Measurements from ENCODE around the gene LRRC51.
A peak's percentile ranks its signal among the peaks of the same experiment; 100 is the strongest.

LRRC51 gene

GRCh38 chr11:72112143-72112977 lies 31.7 kb downstream of the LRRC51 start, which contains the start of gene ANAPC15:
Gene ANAPC15, minus strand, starts transcription at chr11:72112695. Its CDS starts 1,419 bp downstream, at chr11:72111276.
- peaks cover 18% of the 10 kb centered on the region for H3K27me3 ChIP-seq (ENCODE audit: insufficient read depth, low read length, poor library complexity, severe bottlenecking)
- H3K79me2 ChIP-seq (ENCODE audit: insufficient read depth, low read length) = peaks cover 9% of the 10 kb centered on the region; the same call in 1 of the 2 replicates
- H3F3A ChIP-seq (ENCODE audit: low read depth) = no peaks in the 10 kb centered on the region
- H3K9me2 ChIP-seq (replicated peaks; ENCODE audit: low read depth, low read length) = no peaks in the 10 kb centered on the region
- TF ChIP-seq CTCF (conservative IDR thresholded peaks at IDR 0.05; ENCODE audit: low read length) = no peak
- no peak for TF ChIP-seq EZH2phosphoT487 (IDR thresholded peaks at IDR 0.05; ENCODE audit: borderline replicate concordance)
- H3K4me1 ChIP-seq (ENCODE audit: insufficient read depth, low read length, poor library complexity, severe bottlenecking) = peaks cover 16% of the 10 kb centered on the region
- H4K20me1 ChIP-seq (ENCODE audit: insufficient read depth, low read length, poor library complexity, severe bottlenecking) = no peaks in the 10 kb centered on the region
- peak within 1 kb of the TSS; percentile 87 for H2AFZ ChIP-seq (ENCODE audit: low read length)
- no peaks in the 10 kb centered on the region for H3K36me3 ChIP-seq (ENCODE audit: insufficient read depth, low read length)
- H3K9me3 ChIP-seq (ENCODE audit: insufficient read depth, low read depth, low read length) = no peaks in the 10 kb centered on the region
- H3K9ac ChIP-seq (ENCODE audit: low read depth, low read length, poor library complexity, severe bottlenecking) = peak within 1 kb of the TSS; percentile 94
- H3K4me2 ChIP-seq (ENCODE audit: low read depth, low read length, poor library complexity, severe bottlenecking) = peak within 1 kb of the TSS; percentile 97
- H3K4me3 ChIP-seq (ENCODE audit: low read length, poor library complexity, severe bottlenecking) = peak within 1 kb of the TSS; percentile 95

- Histone ChIP-seq H3K36me3 (ENCODE audit: insufficient read depth, low read length) (no peaks in the 10 kb centered on the region), H2AFZ (ENCODE audit: low read length) (peak overlapping the region; percentile 87), H3K9me2 (replicated peaks; ENCODE audit: low read depth, low read length) (no peaks in the 10 kb centered on the region), H3K79me2 (ENCODE audit: insufficient read depth, low read length) (peaks cover 9% of the 10 kb centered on the region; the same call in 1 of the 2 replicates), H3K9me3 (ENCODE audit: insufficient read depth, low read depth, low read length) (no peaks in the 10 kb centered on the region), H3F3A (ENCODE audit: low read depth) (no peaks in the 10 kb centered on the region), H3K9ac (ENCODE audit: low read depth, low read length, poor library complexity, severe bottlenecking) (peak overlapping the region; percentile 94), H3K27me3 (ENCODE audit: insufficient read depth, low read length, poor library complexity, severe bottlenecking) (peaks cover 18% of the 10 kb centered on the region), H3K4me1 (ENCODE audit: insufficient read depth, low read length, poor library complexity, severe bottlenecking) (peaks cover 16% of the 10 kb centered on the region), H4K20me1 (ENCODE audit: insufficient read depth, low read length, poor library complexity, severe bottlenecking) (no peaks in the 10 kb centered on the region), H3K4me3 (ENCODE audit: low read length, poor library complexity, severe bottlenecking) (peak overlapping the region; percentile 95), H3K4me2 (ENCODE audit: low read depth, low read length, poor library complexity, severe bottlenecking) (peak overlapping the region; percentile 97)
- TF ChIP-seq CTCF (conservative IDR thresholded peaks at IDR 0.05; ENCODE audit: low read length) = no peak
- TF ChIP-seq EZH2phosphoT487 (IDR thresholded peaks at IDR 0.05; ENCODE audit: borderline replicate concordance) = no peak
These were observed 32.5 kb downstream of the LRRC51 start for GRCh38 chr11:72112978-72113808.

- Histone ChIP-seq H3F3A (ENCODE audit: low read depth) (no peaks in the 10 kb centered on the region), H3K9me3 (ENCODE audit: insufficient read depth, low read depth, low read length) (no peaks in the 10 kb centered on the region), H3K4me1 (ENCODE audit: insufficient read depth, low read length, poor library complexity, severe bottlenecking) (peaks cover 16% of the 10 kb centered on the region), H3K4me3 (ENCODE audit: low read length, poor library complexity, severe bottlenecking) (no peak overlapping the region), H3K36me3 (ENCODE audit: insufficient read depth, low read length) (no peaks in the 10 kb centered on the region), H3K79me2 (ENCODE audit: insufficient read depth, low read length) (peaks cover 9% of the 10 kb centered on the region; the same call in 1 of the 2 replicates), H3K9me2 (replicated peaks; ENCODE audit: low read depth, low read length) (no peaks in the 10 kb centered on the region), H4K20me1 (ENCODE audit: insufficient read depth, low read length, poor library complexity, severe bottlenecking) (no peaks in the 10 kb centered on the region), H2AFZ (ENCODE audit: low read length) (no peak overlapping the region), H3K27me3 (ENCODE audit: insufficient read depth, low read length, poor library complexity, severe bottlenecking) (peaks cover 18% of the 10 kb centered on the region), H3K9ac (ENCODE audit: low read depth, low read length, poor library complexity, severe bottlenecking) (no peak overlapping the region), H3K4me2 (ENCODE audit: low read depth, low read length, poor library complexity, severe bottlenecking) (no peak overlapping the region)
- TF ChIP-seq CTCF (conservative IDR thresholded peaks at IDR 0.05; ENCODE audit: low read length) = no peak
- TF ChIP-seq EZH2phosphoT487 (IDR thresholded peaks at IDR 0.05; ENCODE audit: borderline replicate concordance) = no peak
These were observed 33.9 kb downstream of the LRRC51 start for GRCh38 chr11:72114570-72114969.
